Activated naive CD8-positive, alpha-beta T cell treated with anti-CD3 and anti-CD28 coated beads, Interleukin-2, amount 10 ng/mL, durations not matched to agents 7 days and 5 days (primary cell): Measurements from ENCODE around the gene SELENBP1. TPM values are rescaled to one million over a fixed set of nuclear protein-coding genes. Genes with fewer than 3 reads are reported as not detected.
"Not testable (repeated sequence)": the region's sequence is repeated elsewhere in the genome, so short reads cannot be mapped to it uniquely, and the experiment has no call there.

ENCODE experiments used
- ATAC-seq: fragments of 150-1000 bp; cut with Tn5 transposase; one replicate; pipeline ENCODE4 v1.10.0; 2021; ENCODE audit warnings: low read depth, moderate library complexity
- POLR2A ChIA-PET: fragments of 350-600 bp; sonication (Branson Sonifier 250); formaldehyde crosslinking; loops from one replicate; lab custom pipeline; 2021; ENCODE audit warnings: antibody characterized with exemption; lab: Charles Lee
- DNase-seq: peaks from one replicate; pipeline ENCODE4 v3.0.0; 2021
- H3K27ac Mint-ChIP-seq: one replicate; pipeline ENCODE4 v1.8.0; 2022; ENCODE audit warnings: mild to moderate bottlenecking, mixed read lengths
- H3K27me3 Mint-ChIP-seq: one replicate; pipeline ENCODE4 v1.8.0; 2022; ENCODE audit warnings: mild to moderate bottlenecking, moderate library complexity, mixed read lengths
- H3K36me3 Mint-ChIP-seq: one replicate; pipeline ENCODE4 v1.8.0; 2021; ENCODE audit warnings: mild to moderate bottlenecking, mixed read lengths
- H3K4me1 Mint-ChIP-seq: one replicate; pipeline ENCODE4 v1.8.0; 2021; ENCODE audit warnings: mixed read lengths
- H3K4me3 Mint-ChIP-seq: one replicate; pipeline ENCODE4 v1.8.0; 2022; ENCODE audit warnings: mild to moderate bottlenecking, moderate library complexity, mixed read lengths
- H3K9me3 Mint-ChIP-seq: one replicate; pipeline ENCODE4 v1.8.0; 2021; ENCODE audit warnings: mixed read lengths
- total RNA-seq, 2 experiments: library from RNA; stranded (reverse); gene quantifications; one replicate each; pipeline ENCODE4 v1.2.3, GENCODE V29; 2021

SELENBP1 gene
- total RNA-seq, 2 experiments from 2014 or later = not detected

- Mint-ChIP-seq H3K4me3 (peak within 1 kb of the TSS; percentile 94), H3K36me3 (peaks cover 13% of the 10 kb centered on the region), H3K4me1 (peaks cover 17% of the 10 kb centered on the region), H3K27me3 (peaks cover 4% of the 10 kb centered on the region), H3K9me3 (no peaks in the 10 kb centered on the region), H3K27ac (peak within 1 kb of the TSS; percentile 100)
- ATAC-seq (peak; percentile 89), DNase-seq (peak; percentile 72)
- POLR2A ChIA-PET = interaction anchor here (0.6 to 3.3 kb wide), 10 partner anchors 8 to 203 kb away, joined by 3 to 14 read pairs (median 4); partner anchors contain the start of genes PI4KB, RFX5 and ZNF687
These were observed 27.0 kb upstream of the SELENBP1 start, which contains the start of gene PSMB4 for GRCh38 chr1:151399324-151400171. Gene PSMB4 (plus strand): TSS chr1:151399573. CDS start chr1:151399588, 15 bp downstream.

- peaks cover 28% of the 10 kb centered on the region for H3K27me3 Mint-ChIP-seq
- ATAC-seq, H3K4me3 Mint-ChIP-seq, DNase-seq, H3K27ac Mint-ChIP-seq, POLR2A ChIA-PET, H3K36me3 Mint-ChIP-seq, H3K9me3 Mint-ChIP-seq: not testable (repeated sequence)
- H3K4me1 Mint-ChIP-seq = peaks cover 11% of the 10 kb centered on the region
These were observed 23.8 kb upstream of the SELENBP1 start for GRCh38 chr1:151396265-151396664.

- Mint-ChIP-seq H3K27ac (no peak overlapping the region), H3K9me3 (no peaks in the 10 kb centered on the region), H3K36me3 (no peaks in the 10 kb centered on the region), H3K4me3 (no peak overlapping the region), H3K27me3 (peaks cover 28% of the 10 kb centered on the region), H3K4me1 (no peaks in the 10 kb centered on the region)
- DNase-seq (no peak), ATAC-seq (no peak)
- POLR2A ChIA-PET = no interaction called here
These were observed 21.1 kb upstream of the SELENBP1 start for GRCh38 chr1:151393583-151393982.

GRCh38 chr1:151391079-151391563 is 18.6 kb upstream of the SELENBP1 start:
- H3K27me3 Mint-ChIP-seq = peaks cover 28% of the 10 kb centered on the region
- no peaks in the 10 kb centered on the region for H3K9me3 Mint-ChIP-seq
- ATAC-seq (no peak), DNase-seq (no peak)
- H3K4me1 Mint-ChIP-seq = no peaks in the 10 kb centered on the region
- POLR2A ChIA-PET = no interaction called here
- no peak overlapping the region for H3K4me3 Mint-ChIP-seq
- H3K27ac Mint-ChIP-seq = no peak overlapping the region
- no peaks in the 10 kb centered on the region for H3K36me3 Mint-ChIP-seq

GRCh38 chr1:151390221-151391078 is 17.9 kb upstream of the SELENBP1 start:
- H3K27ac Mint-ChIP-seq, H3K4me3 Mint-ChIP-seq, DNase-seq, ATAC-seq, H3K9me3 Mint-ChIP-seq, H3K4me1 Mint-ChIP-seq, H3K36me3 Mint-ChIP-seq, POLR2A ChIA-PET: not testable (repeated sequence)
- peaks cover 28% of the 10 kb centered on the region for H3K27me3 Mint-ChIP-seq

GRCh38 chr1:151386002-151386401 is 13.5 kb upstream of the SELENBP1 start:
- Mint-ChIP-seq H3K36me3 (no peaks in the 10 kb centered on the region), H3K27me3 (peaks cover 2% of the 10 kb centered on the region), H3K27ac (no peak overlapping the region), H3K4me3 (no peak overlapping the region), H3K4me1 (no peaks in the 10 kb centered on the region), H3K9me3 (no peaks in the 10 kb centered on the region)
- DNase-seq = no peak
- no peak for ATAC-seq
- POLR2A ChIA-PET = interaction anchor here (0.5 kb wide), 1 partner anchor 140 kb away, joined by 4 read pairs; no protein-coding TSS in a partner anchor

GRCh38 chr1:151384584-151384983 is 12.1 kb upstream of the SELENBP1 start:
- DNase-seq (no peak), ATAC-seq (no peak)
- H3K36me3 Mint-ChIP-seq = no peaks in the 10 kb centered on the region
- peaks cover 2% of the 10 kb centered on the region for H3K27me3 Mint-ChIP-seq
- no peak overlapping the region for H3K4me3 Mint-ChIP-seq
- no peaks in the 10 kb centered on the region for H3K4me1 Mint-ChIP-seq
- POLR2A ChIA-PET = interaction anchor here (1.1 to 1.3 kb wide), 2 partner anchors 14 to 418 kb away, joined by 3 read pairs; no protein-coding TSS in a partner anchor
- H3K9me3 Mint-ChIP-seq = no peaks in the 10 kb centered on the region
- no peak overlapping the region for H3K27ac Mint-ChIP-seq

GRCh38 chr1:151377150-151377884 is 4.8 kb upstream of the SELENBP1 start:
- no peaks in the 10 kb centered on the region for H3K9me3 Mint-ChIP-seq
- ATAC-seq (no peak), DNase-seq (no peak)
- H3K36me3 Mint-ChIP-seq = no peaks in the 10 kb centered on the region
- H3K4me1 Mint-ChIP-seq = peaks cover 6% of the 10 kb centered on the region
- peaks cover 12% of the 10 kb centered on the region for H3K27me3 Mint-ChIP-seq
- H3K4me3 Mint-ChIP-seq = no peak overlapping the region
- H3K27ac Mint-ChIP-seq = no peak overlapping the region
- POLR2A ChIA-PET = no interaction called here

GRCh38 chr1:151373196-151373595 is 691 bp upstream of the SELENBP1 start:
- ATAC-seq = no peak

GRCh38 chr1:151371370-151372057 is 991 bp downstream of the SELENBP1 start:
- H3K4me1 Mint-ChIP-seq = peaks cover 6% of the 10 kb centered on the region
- DNase-seq = no peak
- H3K9me3 Mint-ChIP-seq = no peaks in the 10 kb centered on the region
- no peaks in the 10 kb centered on the region for H3K36me3 Mint-ChIP-seq
- H3K4me3 Mint-ChIP-seq = no peak overlapping the region
- peaks cover 4% of the 10 kb centered on the region for H3K27me3 Mint-ChIP-seq
- no peak for ATAC-seq
- POLR2A ChIA-PET = interaction anchor here (0.7 kb wide), 1 partner anchor 28 kb away, joined by 3 read pairs; the partner anchor contains the start of gene PSMB4
- no peak overlapping the region for H3K27ac Mint-ChIP-seq

More at GRCh38 chr1:151373196-151373595, 691 bp upstream of the SELENBP1 start:
- POLR2A ChIA-PET = interaction anchor here (0.5 kb wide), 1 partner anchor 41 kb away, joined by 3 read pairs; no protein-coding TSS in a partner anchor
- H3K9me3 Mint-ChIP-seq = no peaks in the 10 kb centered on the region
- peaks cover 10% of the 10 kb centered on the region for H3K27me3 Mint-ChIP-seq
- peaks cover 6% of the 10 kb centered on the region for H3K4me1 Mint-ChIP-seq
- H3K36me3 Mint-ChIP-seq = no peaks in the 10 kb centered on the region
- no peak overlapping the region for H3K4me3 Mint-ChIP-seq
- H3K27ac Mint-ChIP-seq = no peak overlapping the region
- DNase-seq = no peak

- H3K4me1 Mint-ChIP-seq = peaks cover 6% of the 10 kb centered on the region
- H3K4me3 Mint-ChIP-seq = no peak overlapping the region
- POLR2A ChIA-PET = no interaction called here
- no peaks in the 10 kb centered on the region for H3K36me3 Mint-ChIP-seq
- H3K27ac Mint-ChIP-seq = no peak overlapping the region
- no peaks in the 10 kb centered on the region for H3K27me3 Mint-ChIP-seq
- no peak for DNase-seq
- no peaks in the 10 kb centered on the region for H3K9me3 Mint-ChIP-seq
- ATAC-seq = no peak
These were observed 2.1 kb downstream of the SELENBP1 start for GRCh38 chr1:151370211-151370911.
